ENCODE measurements around the gene SYNDIG1L.
"Not testable (repeated sequence)": the region's sequence is repeated elsewhere in the genome, so short reads cannot be mapped to it uniquely, and the experiment has no call there.

The SYNDIG1L gene

DNA sequence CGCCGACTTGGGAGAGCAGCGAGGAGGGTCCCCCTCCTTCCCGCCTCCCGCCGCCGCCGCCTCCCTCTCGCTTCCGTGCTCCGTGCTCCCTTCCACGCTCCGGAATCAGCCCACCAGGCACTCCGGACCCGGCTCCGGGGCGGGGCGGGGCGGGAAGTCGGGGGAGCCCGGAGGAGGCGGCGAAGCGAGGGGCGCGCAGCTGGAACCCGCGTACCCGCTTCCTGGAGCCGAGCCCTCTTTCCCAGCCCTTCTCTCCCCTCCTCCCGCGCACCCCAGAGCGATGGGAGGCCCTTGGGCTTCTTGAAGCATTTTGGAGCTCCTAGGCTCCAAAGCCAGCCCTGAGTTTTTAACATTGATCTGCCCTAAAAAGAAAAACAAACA lies at the start of gene SYNDIG1L:
Gene SYNDIG1L (minus strand): TSS at position 9 of the 381 bp plus-strand sequence. CDS start 16,466 bp downstream, outside the sequence.
- FAIRE-seq: no peak

DNA sequence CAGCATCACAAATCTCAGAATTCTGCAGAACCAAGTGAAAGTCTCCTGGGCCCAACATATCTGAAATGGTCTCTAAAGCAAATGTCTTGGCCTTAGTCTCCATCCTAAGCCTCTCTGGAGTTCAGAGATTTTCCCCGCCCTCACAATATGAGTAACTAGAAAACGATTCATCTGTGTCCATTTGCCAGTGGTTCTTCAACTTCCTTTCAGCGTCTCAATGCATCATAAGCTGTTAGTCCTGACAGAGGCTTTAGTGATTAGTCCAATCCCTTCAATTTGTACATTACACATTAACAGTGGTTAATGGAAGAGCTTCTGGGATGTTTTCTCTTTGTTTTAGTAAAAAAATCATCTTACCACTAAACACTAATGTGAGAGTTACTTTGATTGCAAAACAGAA lies 49.7 kb upstream of the SYNDIG1L start:
- FAIRE-seq: no peak

DNA sequence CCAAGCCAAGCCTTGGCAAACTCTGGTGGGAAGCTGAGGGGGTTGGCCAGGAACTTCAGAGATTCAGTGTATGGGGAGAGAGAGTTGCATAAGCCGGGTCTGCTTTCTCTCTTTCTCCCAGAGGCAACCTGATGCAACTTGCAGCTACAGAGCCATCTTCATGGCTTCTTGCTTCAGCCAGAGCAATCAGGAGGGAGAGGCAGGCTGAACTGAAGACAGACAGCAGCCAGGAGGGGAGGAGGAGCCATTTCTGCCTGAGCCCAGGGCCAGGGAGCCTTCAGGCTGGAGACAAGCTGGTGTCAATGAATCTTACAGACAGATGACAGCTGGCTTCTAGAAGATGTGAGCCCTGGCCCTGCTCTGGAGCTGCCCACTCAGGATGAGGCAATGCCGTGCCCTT lies 48.4 kb upstream of the SYNDIG1L start:
- FAIRE-seq: no peak

DNA sequence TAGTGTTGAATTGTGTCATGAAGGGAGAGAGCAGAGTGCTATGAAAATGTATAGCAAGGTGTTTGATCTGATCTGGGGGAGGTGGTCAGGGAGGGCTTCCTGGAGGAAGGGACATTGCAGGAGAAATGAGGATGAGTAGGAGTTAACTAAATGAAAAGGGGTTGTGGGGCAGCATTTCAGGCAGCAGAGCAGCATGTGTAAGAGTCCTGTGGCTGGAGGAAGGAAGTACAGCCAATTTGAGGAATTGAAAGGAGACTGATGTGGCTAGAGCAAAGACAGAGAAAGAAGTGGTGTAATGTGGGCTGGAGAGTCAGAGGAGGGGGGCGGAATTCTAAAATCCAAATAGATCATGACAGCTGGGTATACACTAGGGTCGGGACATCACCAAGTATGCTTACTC lies 46.6 kb upstream of the SYNDIG1L start:
- FAIRE-seq: no peak

DNA sequence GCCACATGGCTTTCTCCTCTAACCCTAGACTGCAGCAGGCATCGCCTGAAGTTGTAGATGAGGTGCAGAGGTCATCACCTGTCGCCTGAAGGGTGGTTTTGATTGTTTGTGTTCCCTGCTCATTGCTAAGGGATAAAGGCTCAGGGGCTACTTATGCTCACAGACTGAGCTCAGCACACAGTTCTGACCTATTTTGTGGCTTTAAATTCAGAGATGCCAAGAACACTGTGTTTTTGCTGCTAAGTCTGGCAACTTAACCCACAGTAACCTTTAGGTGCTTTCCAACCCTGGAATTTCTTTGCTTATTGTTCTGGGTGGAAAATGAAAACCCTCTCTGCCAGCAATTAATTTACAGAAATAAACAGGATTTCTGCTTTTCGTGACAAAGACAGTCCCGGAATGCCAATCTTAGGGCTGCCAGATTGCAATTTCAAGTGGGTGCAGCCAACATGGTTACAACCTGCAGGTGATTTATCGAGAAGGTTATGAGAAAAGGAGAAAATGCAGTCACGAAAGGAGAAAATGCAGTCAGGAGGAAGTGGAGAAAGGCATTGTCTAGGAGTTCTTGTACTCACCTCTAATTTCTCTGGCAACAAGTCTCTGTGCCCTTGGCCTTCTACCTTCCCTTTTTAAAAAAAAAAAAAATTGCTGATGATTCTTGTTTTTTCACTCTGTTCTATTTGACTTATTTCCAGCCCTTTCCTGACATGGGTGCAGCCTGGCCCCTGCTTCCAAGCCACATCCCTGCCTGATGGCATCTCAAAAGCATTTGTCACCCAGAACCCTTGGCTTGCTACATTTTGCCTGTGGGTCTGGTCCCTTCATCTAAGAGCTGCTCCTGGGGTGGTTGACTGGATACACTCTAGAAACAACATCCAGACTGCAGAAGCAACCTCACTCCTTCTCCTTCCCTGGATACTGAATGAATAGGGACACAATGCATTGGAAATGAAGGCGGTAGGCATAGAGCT lies 43.8 kb upstream of the SYNDIG1L start:
- no peak for FAIRE-seq

DNA sequence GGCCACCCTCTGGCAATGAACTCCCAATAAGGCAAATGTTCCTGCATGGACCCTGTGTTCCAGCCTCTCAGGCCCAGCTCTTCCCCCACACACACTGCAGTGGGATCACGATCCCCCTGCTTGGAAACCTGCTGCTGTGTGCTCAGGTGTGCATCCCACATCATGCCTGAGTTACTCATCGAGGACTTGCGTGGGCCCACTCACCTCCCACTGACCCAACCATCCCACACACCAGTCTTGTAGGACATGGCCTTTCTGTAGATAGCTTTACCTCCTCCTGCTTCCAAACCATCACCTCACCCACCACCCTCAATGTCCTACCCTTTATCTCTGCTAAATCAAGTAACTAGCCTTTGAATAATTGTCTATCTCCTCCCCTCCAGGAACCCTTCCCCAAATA lies 42.5 kb upstream of the SYNDIG1L start:
- no peak for FAIRE-seq

DNA sequence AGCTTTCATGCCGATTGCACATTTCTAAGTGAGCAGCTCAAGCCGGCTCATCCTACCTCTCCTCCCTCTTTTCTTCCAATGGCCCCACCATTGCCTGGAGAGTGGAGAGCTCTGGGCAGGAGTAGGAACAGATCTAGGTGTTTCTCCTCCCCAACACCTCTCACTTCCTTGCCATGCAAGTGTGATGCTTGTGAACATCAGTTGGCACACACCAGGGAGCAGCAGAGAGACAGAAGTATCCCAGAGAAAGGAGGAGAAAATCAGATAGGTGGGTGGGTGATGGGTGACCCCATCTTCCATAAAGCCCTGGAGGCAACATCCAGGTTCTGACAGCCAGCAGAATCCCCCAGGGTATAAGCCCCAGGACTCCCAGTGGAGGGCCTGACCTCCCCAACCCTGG lies 39.3 kb upstream of the SYNDIG1L start:
- FAIRE-seq: no peak

DNA sequence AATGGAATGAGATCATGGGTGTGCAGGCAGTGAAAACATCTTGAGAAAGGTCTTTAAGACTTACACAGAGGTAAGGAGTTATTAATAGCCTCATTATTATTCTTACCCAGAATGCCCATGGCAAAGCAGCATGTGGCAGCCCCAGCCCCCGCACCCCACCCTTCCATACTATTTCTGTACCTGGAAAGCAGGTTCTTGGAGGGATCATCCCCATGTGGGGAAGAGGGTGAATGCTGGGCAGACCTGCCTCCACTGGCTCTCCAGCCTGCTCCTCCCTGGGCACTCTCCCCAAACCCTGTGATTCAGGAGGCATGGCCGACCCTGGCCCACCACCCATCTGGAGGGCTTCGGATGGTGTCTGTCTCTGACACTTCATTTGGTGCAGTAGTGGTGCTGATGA lies 38.8 kb upstream of the SYNDIG1L start:
- no peak for FAIRE-seq

DNA sequence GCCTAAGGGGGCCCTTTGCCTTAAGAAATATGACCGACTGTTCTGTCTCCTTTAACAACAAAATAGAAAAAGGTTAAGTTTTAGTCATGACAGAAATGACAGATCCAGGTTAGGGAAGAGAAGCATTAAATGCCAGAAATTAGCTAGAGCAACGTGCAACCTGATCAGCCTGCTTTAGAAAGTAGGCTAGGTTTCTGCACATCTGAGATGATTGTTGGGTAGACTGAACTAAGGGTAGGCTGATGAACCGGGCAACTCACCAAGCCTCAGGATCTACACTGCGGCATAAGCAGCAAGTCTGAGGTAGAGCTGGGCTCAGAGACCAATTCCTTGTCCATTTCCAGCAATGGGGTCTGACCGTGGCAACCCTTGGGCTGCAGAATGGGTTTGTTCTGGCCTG lies 37.7 kb upstream of the SYNDIG1L start:
- no peak for FAIRE-seq

DNA sequence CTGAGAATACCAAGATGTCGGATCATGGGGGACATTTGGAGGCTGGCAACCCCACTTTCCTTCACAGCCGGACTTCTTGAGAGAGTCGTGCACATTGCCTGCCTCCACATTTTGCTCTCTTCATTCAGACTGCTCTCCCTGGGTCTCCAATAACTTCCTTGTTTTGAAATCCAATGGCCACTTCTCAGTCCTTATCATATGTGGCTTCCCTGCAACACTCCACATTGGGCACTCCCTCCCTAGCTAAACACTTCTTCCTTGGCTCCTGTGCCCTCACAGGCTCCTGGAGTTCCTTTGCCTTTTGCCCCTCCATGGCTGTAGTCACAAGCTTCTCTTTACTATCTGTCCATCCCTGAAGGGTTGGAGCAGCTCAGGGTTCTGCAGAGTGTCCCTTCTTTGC lies 37.0 kb upstream of the SYNDIG1L start:
- no peak for FAIRE-seq

DNA sequence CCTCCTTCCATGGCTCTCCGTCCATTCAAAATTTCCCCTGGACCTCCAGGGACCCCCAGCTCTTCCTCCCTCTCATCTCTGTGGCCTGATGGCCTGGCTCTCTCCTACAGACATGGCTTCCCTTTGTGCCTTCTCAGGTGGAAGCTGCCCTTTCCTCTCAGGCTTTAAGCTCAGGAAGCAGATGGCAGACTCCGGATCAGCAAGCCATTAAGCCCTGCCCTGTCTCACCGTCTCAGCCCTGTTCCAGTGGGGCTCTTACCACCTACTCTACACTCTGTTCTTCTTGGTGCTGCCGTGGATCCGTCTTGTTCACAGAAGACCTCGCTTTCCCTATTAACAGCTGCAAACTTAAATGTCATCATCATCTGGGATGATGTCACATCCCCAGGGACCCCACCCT lies 34.0 kb upstream of the SYNDIG1L start:
- FAIRE-seq: no peak

DNA sequence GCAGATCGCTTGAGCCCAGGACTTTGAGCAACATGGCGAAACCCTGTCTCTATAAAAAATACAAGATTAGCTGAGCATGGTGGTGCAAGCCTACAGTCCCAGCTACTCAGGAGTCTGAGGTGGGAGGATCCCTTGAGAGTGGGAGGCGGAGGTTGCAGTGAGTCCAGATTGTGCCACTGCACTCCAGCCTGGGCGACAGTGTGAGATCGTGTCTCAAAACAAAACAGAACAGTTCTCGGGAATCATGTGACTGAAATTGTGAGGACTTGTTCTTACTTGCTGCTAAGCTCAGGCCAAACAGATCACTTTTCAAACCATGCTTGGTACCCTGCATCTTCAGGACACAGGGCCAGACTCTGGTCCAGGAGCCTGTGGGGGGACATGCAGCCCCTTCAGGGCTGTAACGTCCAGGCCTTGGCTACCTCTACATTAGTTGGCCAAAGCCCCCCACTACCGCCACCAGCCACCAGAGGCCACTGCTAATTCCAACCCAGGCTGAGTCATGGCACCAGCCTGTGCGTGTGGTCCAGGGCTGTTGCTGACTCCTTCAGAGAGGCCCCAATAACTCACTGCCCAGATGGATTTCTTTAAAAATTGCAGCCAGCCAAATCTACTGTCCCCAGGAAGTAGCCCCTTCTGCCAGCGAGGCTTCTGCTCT lies 33.4 kb upstream of the SYNDIG1L start:
- no peak for FAIRE-seq

DNA sequence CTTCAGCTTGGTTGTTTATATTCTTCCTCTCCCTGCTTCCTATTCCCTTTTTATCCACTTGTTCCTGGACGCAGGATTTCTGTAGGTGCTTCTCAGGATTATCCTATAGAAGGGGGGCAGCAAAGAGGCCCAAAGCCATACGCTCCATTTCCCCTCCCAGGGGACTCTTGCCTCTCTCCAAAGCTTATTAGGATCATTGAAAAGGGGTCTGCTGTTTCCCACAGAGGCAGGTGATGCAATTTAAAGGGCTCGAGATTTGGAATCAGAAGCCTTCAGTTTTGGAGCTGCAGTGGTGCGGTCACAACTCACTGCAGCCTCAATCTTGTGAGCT lies 31.5 kb upstream of the SYNDIG1L start:
- FAIRE-seq: no peak

DNA sequence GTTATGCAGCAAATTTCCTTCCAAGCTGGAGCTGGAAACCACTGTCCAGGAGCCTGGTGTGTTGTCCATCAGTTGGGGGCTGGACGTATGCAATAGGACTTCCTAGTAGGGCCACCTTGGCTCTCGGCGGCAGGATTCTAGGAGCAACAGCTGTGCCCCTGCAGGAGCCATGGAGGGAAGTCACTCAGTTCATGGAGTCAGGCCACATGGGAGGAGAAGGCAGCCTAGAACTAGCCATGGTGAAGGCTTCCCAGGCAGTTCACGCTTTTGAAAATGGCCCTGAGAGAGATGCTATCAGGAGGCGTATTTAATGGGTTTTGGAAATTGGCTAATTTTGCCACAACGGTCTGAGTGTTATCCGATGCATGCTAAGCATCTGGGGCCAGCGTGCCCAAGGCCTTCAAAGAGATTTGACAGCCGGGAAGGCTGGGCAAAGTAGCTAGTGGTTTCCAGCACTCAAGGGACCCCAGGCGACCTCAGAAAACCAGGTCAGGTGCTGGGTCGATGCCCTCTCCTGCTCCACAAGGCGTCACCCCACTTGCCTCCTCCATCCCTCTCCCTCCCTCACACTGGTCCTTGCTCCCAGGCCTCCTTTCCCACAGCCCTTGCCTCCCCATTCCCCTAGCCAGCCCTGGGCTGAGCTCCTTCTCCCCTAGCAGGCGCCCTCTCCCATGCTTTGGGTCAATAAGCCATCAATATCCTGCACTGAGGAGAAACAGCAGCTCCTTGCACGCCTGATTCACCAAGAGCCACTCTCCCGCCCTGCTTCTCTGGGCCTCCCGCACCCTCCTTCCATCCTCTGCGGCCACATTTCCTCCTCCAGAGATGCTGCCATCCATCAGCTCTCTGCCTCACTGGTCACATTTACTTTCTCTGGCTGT lies 30.9 kb upstream of the SYNDIG1L start:
- no peak for FAIRE-seq

DNA sequence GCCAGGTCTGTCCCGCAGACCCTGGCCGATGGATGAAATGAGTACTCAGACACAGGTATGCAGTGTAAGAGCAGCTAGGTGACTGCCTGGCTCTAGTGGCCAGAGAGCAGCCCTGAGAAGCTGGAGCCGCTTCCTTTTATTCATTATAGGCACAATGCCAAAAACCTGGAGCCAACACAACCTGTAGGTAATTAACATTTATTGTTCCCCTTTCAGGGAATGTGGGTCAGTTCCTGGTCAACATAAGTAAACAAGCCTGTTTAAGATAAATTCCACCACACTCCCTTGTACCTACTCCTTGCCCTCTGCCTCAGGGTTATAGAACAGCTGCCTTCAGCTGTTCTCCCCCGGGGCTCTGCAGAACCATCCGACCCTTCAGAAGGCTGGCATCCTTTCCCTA lies 28.4 kb upstream of the SYNDIG1L start:
- not testable (repeated sequence) for FAIRE-seq

DNA sequence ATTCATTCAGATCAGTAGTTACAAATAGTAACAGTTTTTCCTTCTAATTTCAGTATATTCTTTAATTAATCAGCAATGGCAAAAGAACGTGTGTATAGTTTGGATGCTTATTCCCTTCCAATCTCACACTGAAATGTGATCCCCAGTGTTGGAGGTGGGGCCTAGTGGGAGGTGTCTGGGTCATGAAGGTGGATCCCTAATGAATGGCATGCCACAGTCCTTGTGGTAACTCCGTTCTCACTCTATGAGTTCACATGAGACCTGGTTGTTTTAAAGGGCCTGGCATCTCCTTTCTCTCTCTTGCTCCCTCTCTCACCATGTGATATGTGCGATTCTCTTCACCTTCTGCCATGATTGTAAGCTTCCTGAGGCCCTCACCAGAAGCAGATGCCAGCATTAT lies 18.9 kb upstream of the SYNDIG1L start:
- no peak for FAIRE-seq

DNA sequence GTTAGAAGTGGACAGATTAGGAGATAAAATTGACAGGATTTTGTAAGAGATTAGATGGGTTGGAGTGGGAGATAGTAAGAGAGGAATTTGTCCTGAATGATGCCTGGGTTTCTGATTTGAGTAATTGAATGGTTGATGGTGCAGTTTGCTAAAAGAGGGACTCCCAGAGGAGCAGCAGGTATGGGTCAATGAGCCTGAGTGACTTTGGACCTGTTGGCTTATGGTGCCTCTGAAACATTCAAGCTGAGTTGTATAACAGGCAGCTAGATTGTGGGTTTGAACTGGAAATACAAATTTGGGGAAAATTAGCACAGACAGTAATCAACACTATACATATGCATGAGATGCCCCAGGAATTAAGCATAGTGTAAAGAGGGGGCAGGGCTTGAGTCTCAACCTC lies 16.7 kb upstream of the SYNDIG1L start:
- no peak for FAIRE-seq

DNA sequence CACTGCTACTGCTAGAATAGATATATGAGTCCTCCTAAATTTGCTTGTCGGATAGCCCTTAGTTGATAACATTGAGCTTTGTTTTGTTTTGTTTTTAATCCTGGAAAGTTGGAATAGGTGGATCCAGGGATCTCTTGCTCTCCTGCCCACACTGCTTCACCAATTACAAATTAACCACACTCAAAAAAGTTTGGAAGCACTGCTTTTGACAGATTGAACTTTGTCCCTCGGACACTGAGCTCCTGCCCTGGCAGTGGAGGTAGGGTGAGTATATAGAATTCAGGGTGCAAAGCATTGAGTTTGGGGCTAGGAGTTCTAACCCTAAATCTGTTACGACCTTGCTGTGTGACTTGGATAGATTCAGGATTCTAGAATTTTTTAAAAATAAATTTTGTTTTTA lies 15.1 kb upstream of the SYNDIG1L start:
- FAIRE-seq: no peak

DNA sequence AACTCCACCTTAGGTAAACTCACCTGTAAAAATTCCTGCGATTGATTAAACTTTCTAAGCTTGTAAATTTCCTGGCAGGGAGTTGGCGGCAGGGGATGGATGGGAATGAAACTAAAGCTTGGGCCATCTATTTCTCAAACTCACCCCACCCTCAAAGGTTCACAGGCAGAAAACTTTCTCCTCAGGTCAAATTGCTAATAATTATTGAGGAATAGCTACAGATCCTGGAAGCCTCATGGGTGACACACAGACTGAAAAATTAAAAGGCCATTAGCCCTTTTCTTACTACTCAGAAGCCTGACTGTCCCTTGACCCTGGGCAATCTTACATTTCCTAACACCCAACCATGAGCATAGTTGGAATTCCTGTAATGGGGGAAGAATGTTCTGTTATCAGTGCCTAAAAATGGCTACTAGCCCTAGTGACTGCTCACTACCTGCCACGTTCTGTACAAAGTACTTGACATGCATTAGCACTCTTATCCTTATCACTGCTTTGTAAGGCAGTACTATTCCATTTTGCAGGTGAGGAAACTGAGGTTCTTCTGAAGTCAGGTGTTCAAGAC lies 12.4 kb upstream of the SYNDIG1L start:
- FAIRE-seq: no peak

DNA sequence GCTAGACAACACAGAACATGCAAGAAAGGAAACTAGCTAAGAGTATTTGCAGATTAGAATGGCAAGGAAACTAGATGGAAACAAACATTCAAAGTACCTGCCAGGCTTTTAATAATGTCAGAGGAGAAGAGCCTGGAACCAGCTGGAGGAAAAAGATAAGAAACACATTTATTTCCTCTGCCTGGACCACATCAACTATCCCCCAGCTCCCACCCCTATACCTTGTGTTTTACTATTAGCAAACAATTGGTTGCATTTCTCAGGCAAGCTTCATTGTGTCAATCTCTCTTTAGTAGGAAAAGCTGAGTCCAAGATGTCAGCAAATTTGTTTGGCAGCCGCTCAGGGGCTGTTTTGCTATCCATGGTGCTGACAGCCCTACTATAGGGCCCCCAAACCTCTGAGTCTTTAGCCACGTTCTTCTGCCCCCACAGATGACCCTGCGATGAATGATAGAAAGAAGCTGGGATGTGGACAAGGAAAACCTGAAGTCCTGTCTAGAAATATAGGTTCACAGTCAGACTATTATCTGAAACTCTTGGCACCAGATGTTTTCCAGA lies 11.6 kb upstream of the SYNDIG1L start:
- FAIRE-seq: no peak

DNA sequence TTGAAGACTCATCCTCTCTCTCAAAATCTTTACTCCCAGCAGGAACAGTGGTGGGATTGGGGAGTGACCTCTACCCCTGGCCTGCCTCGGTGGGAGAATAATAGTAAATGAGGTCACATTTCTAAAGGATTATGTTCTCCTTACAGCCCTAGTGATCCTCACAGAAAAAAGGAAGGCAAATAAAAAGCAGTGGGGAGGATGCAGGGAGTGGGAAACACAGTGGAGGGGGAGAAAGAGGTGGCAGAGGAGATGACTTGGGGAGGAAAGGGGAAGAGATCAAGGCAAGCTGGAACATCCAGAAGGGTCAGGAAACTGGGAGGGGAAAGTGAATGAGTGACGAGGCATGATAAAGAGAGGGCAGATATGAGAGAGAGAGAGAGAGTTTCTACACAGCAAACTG lies 8.3 kb upstream of the SYNDIG1L start:
- FAIRE-seq: no peak

DNA sequence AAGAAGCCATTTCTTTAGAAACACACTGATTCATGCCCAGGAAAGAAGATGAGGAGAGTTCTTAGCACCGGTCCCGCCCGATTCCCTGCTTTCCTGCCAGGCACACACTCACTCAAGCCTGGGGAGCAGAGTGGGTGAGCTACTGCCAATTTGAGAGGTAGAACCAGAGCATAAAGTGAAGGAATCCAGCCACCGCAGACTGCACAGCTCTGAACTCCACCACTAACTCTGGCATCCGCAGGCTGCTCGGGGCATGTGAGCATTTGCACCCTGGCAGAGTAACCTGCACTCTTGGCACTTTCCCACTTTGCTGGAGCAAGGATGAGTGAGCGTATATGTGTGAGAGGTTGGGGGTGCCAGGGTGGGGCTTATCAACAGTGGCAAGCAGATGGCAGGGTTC lies 4.0 kb upstream of the SYNDIG1L start:
- FAIRE-seq: no peak

DNA sequence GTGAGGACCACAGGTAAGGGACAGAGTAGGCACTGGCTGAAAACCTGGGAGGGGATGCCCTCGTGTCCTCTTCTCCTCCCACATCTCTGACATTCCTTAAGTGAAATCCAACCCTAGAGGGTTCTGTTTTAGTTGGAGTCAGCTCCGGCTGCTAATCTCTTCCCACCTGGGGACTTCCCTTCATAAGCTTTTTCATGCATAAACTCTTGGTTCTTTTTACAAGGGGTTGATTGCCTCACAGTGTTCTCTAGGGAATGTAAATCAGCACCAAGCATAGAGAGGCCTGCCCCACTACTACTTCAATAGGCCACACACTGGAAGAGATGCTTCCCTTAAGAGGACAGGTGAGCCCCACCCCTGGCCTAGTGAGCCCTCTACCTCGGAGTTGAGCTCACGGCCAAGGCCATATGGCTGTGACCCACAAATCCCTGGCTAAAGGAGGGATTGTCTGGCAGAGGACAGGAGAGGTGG lies 3.2 kb upstream of the SYNDIG1L start:
- FAIRE-seq: no peak

All from G401.6 (cell line).